ENCODE results near the gene GBA2.

DNA sequence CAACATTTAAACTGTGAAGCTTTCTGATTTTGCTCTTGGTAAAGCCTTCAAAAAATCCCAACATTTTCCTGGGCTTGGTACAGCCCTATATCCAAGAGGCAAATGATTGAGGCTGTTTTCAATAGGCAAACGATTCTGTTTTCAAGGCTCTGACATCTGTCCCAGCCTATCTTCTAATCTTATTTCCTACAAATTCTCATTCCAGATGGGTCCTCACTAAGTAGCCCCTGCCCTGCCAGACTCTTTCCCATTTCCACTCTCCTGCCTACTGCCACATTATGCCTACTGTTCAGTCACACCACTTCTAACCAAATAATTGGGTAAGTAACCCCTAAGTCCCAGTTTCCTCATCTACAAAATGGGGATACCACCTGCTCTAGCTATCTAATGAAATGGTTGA, 3.5 kb downstream of the GBA2 start:
- no peak for TF ChIP-seq POLR2A (IDR thresholded peaks at IDR 0.05)
- no peak for TF ChIP-seq CTCF (IDR thresholded peaks at IDR 0.05)

Measured in heart left ventricle (tissue), 13 donors.